NCI-H2029 (cell line): ENCODE measurements around the gene DOK6.

ENCODE experiments used
- DNase-seq: peaks from one replicate; lab custom pipeline; 2025; lab: John Stamatoyannopoulos, UW

The DOK6 gene

DNA sequence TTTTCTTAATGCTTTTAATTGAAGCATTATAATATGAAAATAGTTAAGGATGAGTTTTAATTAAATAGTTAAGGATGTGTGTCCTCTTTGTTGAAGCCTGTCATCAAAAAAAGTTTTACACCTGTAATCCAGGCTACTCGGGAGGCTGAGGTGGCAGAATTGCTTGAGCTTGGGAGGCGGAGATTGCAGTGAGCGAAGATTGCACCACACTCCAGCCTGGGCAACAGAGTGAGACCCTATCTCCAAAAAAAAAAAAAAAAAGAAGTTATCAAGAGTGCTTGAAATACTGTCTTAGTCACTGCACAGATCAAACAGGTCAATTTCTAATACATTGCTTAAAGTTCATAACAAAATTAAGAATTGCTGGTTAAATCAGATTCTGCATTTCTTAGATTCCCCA lies 353.4 kb downstream of the DOK6 start:
- DNase-seq = no peak

DNA sequence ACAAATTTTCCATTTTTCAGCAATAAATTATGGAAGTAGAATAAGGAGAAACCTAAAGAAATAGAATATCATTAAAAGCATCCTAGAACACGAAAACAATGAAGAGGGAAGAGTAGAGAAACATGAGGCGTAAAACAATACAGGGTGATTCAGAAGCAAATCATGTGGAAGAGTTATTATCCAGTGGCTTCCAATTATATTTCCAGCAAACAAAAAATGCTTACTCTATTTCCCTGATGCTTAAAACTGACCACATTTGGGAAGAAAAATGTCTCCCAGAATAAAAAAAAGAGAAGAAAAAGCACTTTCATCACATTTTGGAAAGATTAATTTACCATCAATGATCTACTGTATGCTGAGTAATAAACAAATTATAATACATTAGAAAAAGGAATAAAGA lies 354.4 kb downstream of the DOK6 start:
- no peak for DNase-seq

DNA sequence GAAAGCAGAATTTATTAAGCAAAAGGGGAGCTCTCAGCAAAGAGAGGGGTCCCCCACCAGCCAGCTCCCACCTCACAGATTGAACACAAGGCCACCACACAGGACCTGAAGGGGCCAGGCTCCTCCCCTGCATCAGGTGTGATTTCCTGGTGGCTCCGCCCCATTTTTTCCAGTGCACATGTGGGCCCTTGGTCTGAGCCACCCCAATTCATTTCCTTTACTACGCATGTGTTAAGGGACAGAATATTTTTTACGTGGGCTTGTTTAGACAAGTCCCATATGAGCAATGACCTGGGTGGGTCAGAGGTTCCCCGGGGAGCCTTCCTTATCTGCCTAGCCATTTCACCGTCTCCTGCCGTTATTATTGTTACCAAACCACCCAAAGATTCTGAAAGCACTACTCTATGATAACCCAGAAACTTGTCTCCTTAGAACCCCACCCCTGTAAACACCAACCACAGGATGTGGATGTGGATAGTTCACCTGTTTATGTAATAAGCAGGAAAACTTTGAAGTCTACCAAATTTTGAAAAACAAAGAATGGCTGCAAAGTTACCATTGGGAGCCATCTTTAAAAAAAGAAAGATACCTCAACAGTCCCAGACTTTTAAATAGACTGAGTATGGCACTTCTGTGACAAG lies 355.3 kb downstream of the DOK6 start:
- DNase-seq = no peak

DNA sequence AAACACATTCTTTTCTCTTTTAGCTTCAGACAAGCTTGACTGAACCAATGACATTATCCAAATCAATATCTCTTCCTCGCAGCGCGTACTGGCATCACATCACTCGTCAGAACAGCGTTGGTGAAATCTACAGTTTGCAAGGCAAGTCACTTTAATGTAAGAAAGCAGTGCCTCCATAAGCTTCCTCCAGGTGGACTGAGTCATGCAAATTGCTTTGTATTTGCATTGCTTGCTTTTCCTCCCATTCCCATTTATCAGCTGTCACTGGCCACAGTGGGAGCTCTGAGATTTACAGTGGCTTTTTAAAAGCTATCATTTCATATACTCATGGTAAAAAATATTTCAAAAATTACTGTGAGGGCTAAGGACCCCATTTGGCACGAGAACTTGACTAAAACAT lies 357.0 kb downstream of the DOK6 start:
- DNase-seq = no peak

DNA sequence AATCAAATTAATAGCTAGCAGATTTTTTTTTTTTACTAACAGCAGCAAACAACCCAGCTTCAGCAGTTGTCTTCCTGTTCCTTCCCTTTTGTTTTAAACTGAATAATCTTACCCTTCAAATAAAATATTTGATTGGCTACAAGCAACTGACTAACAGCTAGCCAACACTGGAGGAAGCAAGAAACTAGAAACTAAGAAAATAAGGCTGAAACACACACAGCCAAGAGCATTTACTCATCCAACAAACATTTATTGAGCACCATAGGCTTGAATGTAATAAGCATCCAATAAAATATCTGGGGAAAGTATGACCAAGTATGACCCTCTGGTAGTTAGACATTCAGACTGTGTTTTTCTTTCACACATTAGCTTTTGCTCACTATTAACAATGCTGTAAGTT lies 357.8 kb downstream of the DOK6 start:
- no peak for DNase-seq

DNA sequence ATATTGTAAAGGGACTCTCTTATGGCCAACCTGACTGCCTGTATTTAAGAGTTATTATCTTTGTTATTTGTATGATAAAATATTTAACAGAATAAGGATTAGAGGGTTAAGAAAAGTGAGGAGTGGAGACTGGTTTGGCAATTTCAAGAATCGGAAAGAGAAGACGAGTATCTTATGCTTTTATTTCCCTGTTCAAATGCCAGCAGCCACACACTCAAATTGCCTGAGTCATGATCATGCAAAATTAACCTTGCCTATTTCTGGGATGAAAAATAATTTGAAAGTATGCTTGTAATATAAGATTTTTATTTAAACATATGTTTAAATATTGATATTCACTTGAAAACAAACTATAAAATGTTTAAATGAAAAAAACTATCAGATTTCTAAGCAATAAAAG lies 358.4 kb downstream of the DOK6 start:
- DNase-seq = no peak

DNA sequence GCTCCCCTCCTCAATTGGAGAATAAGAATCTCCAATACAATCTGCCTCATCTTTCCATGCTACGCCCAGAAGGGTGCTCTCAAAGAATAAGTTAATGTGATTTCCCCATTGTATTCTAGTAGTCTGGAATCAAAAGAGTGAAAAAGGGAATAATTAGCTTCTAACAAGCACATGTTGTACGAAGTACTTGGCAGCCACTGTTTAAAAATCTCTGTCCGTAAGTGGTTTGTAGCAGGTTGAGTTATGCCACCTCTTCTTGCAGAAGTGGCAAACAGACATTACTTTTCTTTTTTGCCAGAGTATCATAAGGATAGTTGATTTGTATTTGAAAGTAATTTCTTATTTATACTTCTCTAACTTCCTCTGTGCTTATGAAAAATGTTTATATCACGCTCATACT lies 362.3 kb downstream of the DOK6 start:
- DNase-seq = no peak

DNA sequence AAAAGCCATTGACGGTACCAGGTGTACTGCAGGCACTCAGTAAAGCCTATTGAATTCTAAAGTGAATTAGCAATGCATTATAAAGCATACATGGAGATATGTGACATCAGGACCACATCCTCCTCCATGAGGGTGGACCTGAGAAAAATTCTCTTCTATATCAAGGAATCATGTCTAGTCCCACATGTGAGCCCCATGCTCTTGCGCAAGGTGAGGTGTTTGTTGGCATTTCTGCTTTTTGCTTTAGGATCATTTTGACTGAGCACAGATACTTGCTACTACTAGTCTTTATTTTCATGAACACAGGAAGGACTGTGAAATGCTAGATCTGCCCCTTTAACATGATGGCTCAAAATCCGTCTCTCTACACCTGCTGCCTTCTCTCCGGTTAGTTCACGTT lies 363.1 kb downstream of the DOK6 start:
- no peak for DNase-seq

DNA sequence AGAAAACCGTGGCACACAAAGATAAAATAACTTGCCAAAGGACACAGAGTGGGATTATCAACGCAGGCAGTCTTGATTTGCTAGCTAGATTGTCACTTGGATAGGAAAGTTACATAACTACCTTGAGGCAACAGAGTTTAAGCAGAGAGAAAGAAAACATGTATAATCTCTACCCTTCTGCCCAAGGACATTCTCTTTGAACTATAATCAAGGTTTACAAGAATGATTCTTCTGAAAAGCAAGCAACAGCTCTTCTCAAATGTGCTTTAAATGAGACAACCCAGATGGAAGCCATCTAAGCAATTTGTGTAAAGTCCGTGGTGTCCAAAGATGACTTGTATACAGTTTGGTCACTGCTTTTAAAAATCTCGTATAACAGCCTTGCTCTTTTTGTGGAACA lies 369.6 kb downstream of the DOK6 start:
- no peak for DNase-seq

DNA sequence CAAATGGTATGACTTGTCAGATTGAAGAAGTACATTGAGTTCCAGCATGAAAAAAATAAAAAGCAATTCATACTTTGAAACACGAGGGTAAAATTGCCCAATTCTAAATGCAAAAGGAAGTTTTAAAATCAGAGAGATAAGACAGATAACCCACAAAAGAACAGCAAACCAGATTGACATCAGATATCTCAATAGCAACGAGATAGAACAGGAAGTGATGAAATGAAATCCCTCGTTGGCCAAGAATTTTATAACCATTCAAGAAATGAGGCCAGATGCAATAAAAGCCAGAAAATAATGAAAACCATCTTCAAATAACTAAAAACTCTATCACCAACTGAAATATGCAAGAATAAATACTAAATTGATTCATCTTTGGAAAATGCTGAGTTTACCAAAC lies 374.1 kb downstream of the DOK6 start:
- DNase-seq = no peak

DNA sequence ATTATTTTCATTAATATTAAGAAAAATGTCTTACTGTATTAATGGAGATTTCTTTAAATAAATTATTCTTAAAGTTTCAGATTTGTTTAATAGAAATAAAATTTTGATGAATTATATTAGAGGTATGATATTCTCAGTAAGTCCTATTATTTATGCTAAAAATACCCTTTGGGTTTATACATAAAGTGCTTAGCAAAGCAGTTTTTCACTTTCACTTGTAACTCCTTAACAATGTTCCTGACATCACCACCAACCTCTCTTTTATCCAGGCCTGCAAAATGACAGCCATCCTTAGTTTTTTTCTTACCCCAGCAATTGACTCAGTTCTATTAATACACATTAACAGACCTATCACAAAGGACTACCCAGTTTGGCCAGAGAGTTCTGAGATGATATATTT lies 376.6 kb downstream of the DOK6 start:
- DNase-seq = no peak

DNA sequence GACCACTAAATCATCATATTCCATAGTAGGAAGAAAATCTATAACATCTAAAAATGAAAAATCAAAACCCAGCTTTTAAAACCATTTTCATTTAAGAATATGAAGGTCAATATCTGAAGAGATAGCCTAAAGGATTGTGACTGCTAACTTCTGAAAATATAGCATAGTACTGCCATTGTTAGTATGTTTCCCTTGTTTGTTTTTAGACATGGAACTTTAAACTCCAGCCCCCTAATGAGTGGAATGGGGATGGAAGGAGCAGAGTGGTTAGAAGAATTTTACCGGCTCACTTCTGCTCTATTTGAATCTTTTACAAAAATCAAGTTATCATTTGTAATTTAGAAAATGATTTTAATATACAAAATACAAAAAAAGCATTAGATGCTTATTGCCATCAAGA lies 378.0 kb downstream of the DOK6 start:
- DNase-seq = no peak

DNA sequence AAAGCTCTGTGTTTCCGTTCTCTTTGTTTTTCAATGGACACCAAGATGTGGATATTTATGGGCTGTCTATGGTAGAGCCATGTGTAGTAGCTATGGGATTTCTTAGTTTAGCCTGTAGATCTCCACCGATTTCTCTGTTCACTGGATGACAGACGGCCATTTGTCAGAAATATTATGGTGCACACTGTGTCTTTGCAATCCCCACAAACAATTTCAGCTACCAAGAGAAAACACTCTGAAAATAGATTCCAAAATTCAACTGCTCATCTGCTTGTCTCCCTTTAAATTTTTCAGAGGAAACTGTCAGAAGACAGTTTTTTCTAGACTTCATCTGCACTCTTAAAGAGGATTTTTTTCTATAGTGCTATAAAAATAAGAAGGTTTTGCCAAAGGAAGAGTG lies 380.2 kb downstream of the DOK6 start:
- DNase-seq = no peak

DNA sequence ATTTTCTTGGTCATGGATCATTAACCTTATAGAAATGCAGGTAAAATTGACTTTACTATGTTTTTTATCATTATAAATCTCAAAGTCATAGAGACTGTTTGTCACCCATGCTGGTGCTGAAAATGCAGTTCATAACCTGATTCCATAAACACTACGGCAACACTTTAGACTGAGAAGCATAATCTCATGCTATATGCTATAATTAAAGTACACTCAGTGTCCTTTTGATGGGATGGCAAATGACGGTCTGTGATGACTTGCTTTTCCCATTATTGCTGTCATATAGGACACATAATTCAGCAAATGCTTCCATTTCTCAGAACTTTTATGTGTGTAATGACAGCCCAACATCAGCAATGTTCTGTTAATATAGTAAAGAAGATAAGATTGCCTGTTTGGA lies 384.1 kb downstream of the DOK6 start:
- DNase-seq = no peak

DNA sequence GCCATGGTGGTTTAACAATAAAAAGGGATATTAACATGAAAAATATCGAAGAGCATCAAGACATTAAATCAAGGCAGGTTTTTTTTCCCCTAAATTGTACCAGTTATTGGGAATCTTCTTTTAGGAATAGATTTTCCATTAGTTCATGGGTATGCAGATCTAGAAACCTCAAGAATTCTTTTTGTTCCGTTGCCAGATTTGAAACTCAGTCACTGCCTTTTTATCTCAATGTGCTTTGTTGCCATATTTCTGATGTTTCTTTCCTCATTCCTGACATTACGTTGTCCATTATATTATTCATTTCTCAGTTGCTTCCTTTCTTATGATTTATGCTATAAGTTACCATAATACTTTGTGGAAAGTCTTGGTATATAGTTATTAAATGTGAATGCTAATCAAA lies 384.8 kb downstream of the DOK6 start:
- DNase-seq = no peak

DNA sequence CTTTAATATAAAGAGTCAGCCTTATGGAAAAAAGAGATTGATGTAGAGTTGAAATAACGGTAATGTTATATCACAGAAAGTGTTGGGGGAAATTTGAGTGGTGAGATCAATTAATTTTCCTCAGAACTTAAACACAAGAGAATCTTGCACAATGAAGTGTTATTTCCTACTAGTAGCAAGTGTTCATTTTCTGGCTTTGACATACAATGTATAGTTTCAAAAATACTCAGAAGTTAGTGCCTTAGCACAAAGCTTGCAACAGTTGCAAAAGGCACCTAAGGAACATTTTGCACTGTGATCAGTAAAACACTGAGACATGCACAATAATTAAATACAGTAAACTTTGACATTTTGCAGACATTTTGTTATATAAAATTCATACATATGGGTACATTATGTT lies 385.7 kb downstream of the DOK6 start:
- no peak for DNase-seq

DNA sequence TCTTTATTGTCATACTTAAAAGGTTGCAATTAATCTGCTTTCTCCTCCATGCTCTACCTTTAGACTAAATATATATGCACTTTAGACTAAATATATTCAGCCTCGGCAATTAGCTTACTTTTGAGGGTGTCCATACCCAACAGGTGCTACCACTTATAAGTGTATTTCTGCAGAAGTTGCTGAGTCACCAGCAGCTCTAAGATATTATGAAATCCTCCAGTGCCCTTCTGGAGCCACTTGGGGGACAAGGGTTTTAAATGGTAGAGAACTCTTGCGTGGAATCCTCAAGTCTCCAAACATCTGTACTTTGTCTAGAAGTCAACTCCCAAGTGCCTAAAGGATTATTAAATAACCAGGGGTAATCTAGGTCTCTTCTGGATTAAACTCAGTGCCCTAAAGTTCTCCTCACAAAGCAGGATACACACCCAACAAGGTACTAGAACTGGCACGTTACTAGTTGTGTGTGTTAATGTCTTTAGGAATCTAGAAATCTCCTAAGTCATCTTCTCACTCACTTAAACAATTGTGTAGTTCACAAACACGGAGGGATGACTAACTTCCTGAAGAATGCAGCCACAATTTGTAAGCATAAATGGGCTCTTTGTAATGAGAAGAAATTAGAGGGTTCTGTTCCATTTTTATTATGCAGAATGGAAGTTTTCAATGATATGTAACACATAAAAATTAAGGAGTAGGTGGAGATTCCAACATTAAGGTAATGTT lies 387.3 kb downstream of the DOK6 start:
- DNase-seq = no peak

DNA sequence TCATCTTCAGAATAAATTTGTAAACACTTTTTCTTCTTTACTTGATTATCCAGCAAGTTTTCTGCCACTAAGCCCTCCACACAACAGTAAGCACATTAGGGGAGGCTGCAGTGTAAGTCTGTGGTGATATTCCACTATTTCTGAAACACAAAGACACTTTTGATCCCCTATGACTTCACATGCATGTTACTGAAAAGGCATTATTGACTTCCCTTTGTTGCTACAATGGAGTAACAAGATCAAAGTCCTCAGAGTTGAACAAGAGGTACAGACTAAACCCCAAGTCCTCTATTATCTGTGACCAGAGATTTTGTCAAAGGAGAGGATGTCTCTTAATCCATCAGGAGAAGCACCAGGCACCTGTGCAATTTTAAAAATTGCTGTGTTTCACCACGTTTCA lies 389.1 kb downstream of the DOK6 start:
- DNase-seq = no peak

DNA sequence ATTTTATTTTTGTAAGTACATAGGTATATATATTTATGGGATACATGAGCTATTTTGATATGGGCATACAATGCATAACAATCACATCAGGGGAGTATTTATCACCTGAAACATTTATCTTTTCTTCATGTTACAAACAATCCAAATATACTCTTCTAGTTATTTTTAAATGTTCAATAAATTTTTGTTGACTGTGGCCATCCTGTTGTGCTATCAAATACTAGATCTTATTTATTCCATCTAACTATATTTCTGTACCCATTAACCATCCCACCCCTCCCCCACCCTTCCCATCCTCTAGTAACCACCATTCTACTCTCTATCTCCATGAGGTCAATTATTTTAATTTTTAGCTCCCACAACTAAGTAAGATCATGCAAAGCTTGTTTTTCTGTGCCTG lies 390.0 kb downstream of the DOK6 start:
- DNase-seq = no peak

DNA sequence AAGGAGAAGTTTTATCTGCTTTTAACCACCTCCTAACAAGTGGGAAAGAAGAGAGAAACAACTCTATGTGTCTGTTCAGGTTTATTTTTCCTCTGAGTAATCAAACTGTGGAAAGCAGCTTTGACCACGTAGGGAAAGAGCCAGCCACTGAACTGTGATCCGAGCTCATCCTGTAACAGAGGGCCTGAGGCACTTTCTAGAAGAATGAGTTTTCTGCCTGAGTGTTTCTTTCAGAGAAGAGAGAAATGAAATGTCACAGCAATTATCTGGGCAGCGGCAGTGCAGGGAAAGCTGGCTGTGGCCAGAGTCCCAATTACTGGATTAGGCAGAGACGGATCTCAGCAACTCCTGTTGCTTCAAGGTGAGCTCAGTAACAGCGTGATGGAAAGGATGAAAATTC lies 395.1 kb downstream of the DOK6 start:
- no peak for DNase-seq

DNA sequence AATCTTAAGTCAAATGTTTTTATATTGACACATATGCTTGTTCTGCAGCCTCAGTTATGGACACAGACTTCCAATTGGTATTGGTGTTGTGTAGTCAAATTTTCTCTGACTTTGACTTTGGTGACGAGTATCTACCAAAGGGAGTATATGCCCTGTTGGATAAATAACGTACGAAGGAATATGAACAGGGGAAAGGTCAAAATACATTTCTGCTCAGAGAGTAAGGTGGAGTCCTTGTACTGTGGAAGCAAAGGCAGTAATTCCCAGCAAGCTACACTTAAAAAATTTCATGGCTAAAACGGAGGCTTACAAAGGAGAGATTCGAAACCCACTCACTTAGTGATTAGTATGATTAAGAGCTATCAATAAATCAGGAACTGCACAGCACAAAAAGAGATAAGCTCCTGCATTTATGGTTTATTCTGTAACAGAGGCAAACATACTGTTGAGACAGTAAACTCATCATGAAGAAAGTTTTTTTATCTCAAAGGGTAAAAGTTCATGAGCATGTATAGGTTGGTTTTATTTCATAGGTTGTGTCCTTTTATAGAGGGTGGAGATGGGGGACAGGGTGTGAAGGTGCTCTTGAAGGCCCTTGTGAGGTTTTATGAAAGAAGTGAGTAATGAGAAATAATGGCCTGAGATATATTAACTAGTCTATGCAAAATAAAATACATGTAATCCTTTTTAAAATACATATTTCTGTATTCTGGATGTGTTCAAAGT lies 404.3 kb downstream of the DOK6 start:
- no peak for DNase-seq

DNA sequence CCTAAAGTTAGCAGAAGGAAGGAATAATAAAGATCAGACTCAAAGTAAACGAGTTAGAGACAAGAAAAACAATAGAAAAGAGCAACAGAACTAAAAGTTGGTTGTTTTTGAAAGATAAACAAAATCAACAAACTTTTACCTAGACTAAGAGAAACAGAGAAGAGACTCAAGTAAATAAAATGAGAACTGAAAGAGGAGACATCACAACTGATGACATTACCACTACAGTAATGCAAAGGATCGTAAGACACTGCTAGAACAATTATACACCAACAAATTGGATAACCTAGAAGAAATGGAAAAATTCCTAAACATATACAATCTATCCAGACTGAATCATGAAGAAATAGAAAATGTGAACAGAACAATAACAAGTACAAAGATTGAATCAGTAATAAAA lies 407.7 kb downstream of the DOK6 start:
- DNase-seq = no peak

DNA sequence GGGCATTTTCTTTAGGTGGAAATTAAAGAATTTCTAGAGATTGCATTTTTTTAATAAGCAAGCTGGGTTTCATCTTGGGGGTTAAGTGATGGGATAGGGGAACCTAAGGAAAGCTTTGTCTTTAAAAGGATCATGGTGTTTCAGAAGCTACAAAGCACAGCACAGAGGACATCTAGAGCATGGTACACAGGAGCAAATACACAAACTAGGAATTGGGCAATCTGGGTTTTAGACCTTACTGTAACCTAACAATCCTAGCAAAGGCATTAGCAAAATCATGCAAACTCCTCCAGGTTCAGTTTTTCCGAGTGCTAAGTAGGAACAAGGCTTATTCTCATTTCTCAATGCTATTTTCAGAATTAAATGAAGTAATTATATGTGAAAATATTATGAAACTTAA lies 412.9 kb downstream of the DOK6 start:
- no peak for DNase-seq
